Panc1 (cell line): ENCODE measurements around the gene AURKB.

Source experiments
- CTCF ChIP-seq: fragments of 450-650 bp; IDR thresholded peaks from 2 replicates; pipeline ENCODE4 v1.5.1; 2017; ENCODE audit warnings: mild to moderate bottlenecking
- POLR2AphosphoS5 ChIP-seq: IDR thresholded peaks from 2 replicates; pipeline ENCODE4 v1.6.1; 2012; ENCODE audit warnings: mild to moderate bottlenecking, low read depth, low read length, moderate library complexity

GRCh38 chr17:8221663-8222379, 11.4 kb upstream of the AURKB start:
- TF ChIP-seq CTCF (no peak), POLR2AphosphoS5 (no peak)
